H1 (cell line): ENCODE measurements around the gene ADGRV1. TPM values are rescaled to one million over a fixed set of nuclear protein-coding genes. Genes with fewer than 3 reads are reported as not detected.

Experiments used
- CTBP2 ChIP-seq: IDR thresholded peaks from 2 replicates; pipeline ENCODE4 v1.7.0; 2011; ENCODE audit warnings: borderline replicate concordance, mild to moderate bottlenecking, moderate library complexity, mixed read lengths, low read length; ENCODE audit not compliant: insufficient read depth, insufficient read length
- POU5F1 ChIP-seq: IDR thresholded peaks from 2 replicates; pipeline ENCODE4 v1.6.1; 2011; ENCODE audit warnings: low read depth, mild to moderate bottlenecking, low read length, moderate library complexity
- RAD21 ChIP-seq, 2 experiments: IDR thresholded peaks in 1 of 2; conservative IDR thresholded peaks in 1 of 2; 2 replicates each; pipeline ENCODE4 v1.6.1; 2011; ENCODE audit warnings: low read depth in 2 of 2, low read length in 2 of 2, improper control_type of control experiment in 1 of 2, inconsistent platforms in 1 of 2, mild to moderate bottlenecking in 1 of 2, moderate library complexity in 1 of 2
- SIRT6 ChIP-seq: IDR thresholded peaks from one replicate; pipeline ENCODE4 v1.7.1; 2012; ENCODE audit warnings: low read length, inconsistent platforms
- SP2 ChIP-seq: IDR thresholded peaks from 2 replicates; pipeline ENCODE4 v1.6.1; 2012; ENCODE audit warnings: mild to moderate bottlenecking, low read length, inconsistent platforms
- polyA plus RNA-seq, 7 experiments: library from polyadenylated mRNA; depleted of rRNA in 3 of 7; stranded (reverse) in 5 of 7; unstranded in 2 of 7; fragments of >200 nt in 5 of 7; fragments of 200-250 nt in 2 of 7; gene quantifications; 1 replicate in 5 of 7; 2 replicates in 1 of 7; 4 replicates in 1 of 7; pipeline versions ENCODE4 v1.2.1 to v1.2.3, GENCODE V29; 2011 to 2013; ENCODE audit warnings: missing spikeins in 2 of 7, mixed read lengths in 2 of 7
- total RNA-seq: library from RNA; stranded (reverse); fragmentation: NEBNext Ultra II Directional; extraction: Animal tissue kit (Norgen Biotek cat#: 25700); gene quantifications from 2 replicates; pipeline ENCODE4 v1.2.1, GENCODE V29; 2021

ADGRV1 gene
- total and polyA plus RNA-seq, 2 of the 8 experiments (the other 6 are each of a cell fraction or from before 2014, with no cell fraction given) = 53.1 to 62.2 TPM

- TF ChIP-seq CTBP2 (no peak), SIRT6 (no peak), SP2 (no peak), RAD21 (IDR thresholded peaks at IDR 0.05 in 1 of 2, conservative IDR thresholded peaks at IDR 0.05 in 1 of 2; ENCODE audit: low read depth in 2 of 2, low read length in 2 of 2) (peak; percentile 41 to 52), POU5F1 (no peak)
These were observed 244.1 kb downstream of the ADGRV1 start (continued) for GRCh38 chr5:90802474-90803317.
